PC-9 (cell line): ENCODE data around the gene PTGER3. TPM values are rescaled to one million over a fixed set of nuclear protein-coding genes. Genes with fewer than 3 reads are reported as not detected.

Experiments used
- BruUV-seq: library from RNA; stranded (reverse); fragments of 400-500 nt; replicated peaks from 2 replicates; lab custom pipeline; 2021; lab: Mats Ljungman, UMichigan
- CTCF ChIA-PET: fragments of 300-600 bp; sonication (Branson Sonifier 250); formaldehyde crosslinking; loops from one replicate; lab custom pipeline; 2022; ENCODE audit warnings: antibody characterized with exemption; lab: Charles Lee
- POLR2A ChIA-PET: fragments of 300-600 bp; sonication (Branson Sonifier 250); formaldehyde crosslinking; loops from one replicate; lab custom pipeline; 2022; ENCODE audit warnings: antibody characterized with exemption; ENCODE audit not compliant: unreplicated experiment; lab: Charles Lee
- DNase-seq, 2 experiments: peaks; one replicate each; pipeline versions ENCODE4 v3.0.0 to v3.0.0-alpha.2; 2015 to 2022; ENCODE audit warnings: mixed read lengths in 1 of 2
- H2AFZ ChIP-seq: fragments of 200-600 bp; sonication (generic); 2 replicates; pipeline ENCODE4 v1.8.1; 2017; ENCODE audit warnings: antibody characterized with exemption
- H3F3A ChIP-seq: fragments of 200-600 bp; sonication (generic); 2 replicates; pipeline ENCODE4 v1.8.1; 2017; ENCODE audit warnings: antibody characterized with exemption, mild to moderate bottlenecking, low read depth; ENCODE audit not compliant: insufficient read depth
- H3K27ac ChIP-seq: fragments of 200-600 bp; sonication (generic); 2 replicates; pipeline ENCODE4 v1.6.1; 2016; ENCODE audit warnings: mixed run types
- H3K27me3 ChIP-seq: fragments of 200-600 bp; sonication (generic); 2 replicates; pipeline ENCODE4 v1.6.1; 2016; ENCODE audit warnings: low read depth, mixed run types; ENCODE audit not compliant: insufficient read depth
- H3K36me3 ChIP-seq: fragments of 200-600 bp; sonication (generic); 2 replicates; pipeline ENCODE4 v1.6.1; 2016; ENCODE audit warnings: low read depth, mixed run types
- H3K4me1 ChIP-seq: fragments of 200-600 bp; sonication (generic); replicated peaks from 2 replicates; pipeline ENCODE4 v1.6.1; 2016; ENCODE audit warnings: mixed run types; ENCODE audit not compliant: insufficient read depth
- H3K4me2 ChIP-seq: fragments of 200-600 bp; sonication (generic); 2 replicates; pipeline ENCODE4 v1.6.1; 2017; ENCODE audit warnings: mixed run types
- H3K4me3 ChIP-seq: fragments of 200-600 bp; sonication (generic); 2 replicates; pipeline ENCODE4 v1.6.1; 2016; ENCODE audit warnings: mixed run types
- H3K79me2 ChIP-seq: fragments of 200-600 bp; sonication (generic); 2 replicates; pipeline ENCODE4 v1.6.1; 2017; ENCODE audit warnings: low read depth, mixed run types
- H3K9me2 ChIP-seq: fragments of 200-600 bp; sonication (generic); 2 replicates; pipeline ENCODE4 v1.8.1; 2017; ENCODE audit warnings: mild to moderate bottlenecking; ENCODE audit not compliant: insufficient read depth
- H3K9me3 ChIP-seq: fragments of 200-600 bp; sonication (generic); 2 replicates; pipeline ENCODE4 v1.8.1; 2016; ENCODE audit warnings: low read depth; ENCODE audit not compliant: insufficient read depth
- H4K20me1 ChIP-seq: fragments of 200-600 bp; sonication (generic); 2 replicates; pipeline ENCODE4 v1.8.1; 2017; ENCODE audit not compliant: insufficient read depth
- CTCF ChIP-seq: fragments of 200-600 bp; sonication (generic); conservative IDR thresholded peaks from 2 replicates; pipeline ENCODE4 v1.6.1; 2017; ENCODE audit warnings: mixed run types, antibody characterized with exemption, mild to moderate bottlenecking, moderate library complexity
- EZH2 ChIP-seq: fragments of 200-600 bp; sonication (generic); IDR thresholded peaks from 2 replicates; pipeline ENCODE4 v1.8.0; 2017; ENCODE audit warnings: antibody characterized with exemption, low read depth
- intact Hi-C: fragments of 100-400 bp; cut with micrococcal nuclease; formaldehyde crosslinking; loops from one replicate; pipeline ENCODE4 v1.10.0; 2022; ENCODE audit not compliant: unreplicated experiment
- total RNA-seq: library from RNA; stranded (reverse); gene quantifications from 2 replicates; pipeline ENCODE4 v1.2.3, GENCODE V29; 2021

Gene PTGER3
- total RNA-seq, 1 experiment from 2014 or later: 0.13 TPM

GRCh38 chr1:71023515-71023914 lies 24.1 kb downstream of the PTGER3 start:
- no peaks in the 10 kb centered on the region for H3K4me1 ChIP-seq
- no peaks in the 10 kb centered on the region for H3K27me3 ChIP-seq
- TF ChIP-seq CTCF (no peak), EZH2 (no peak)
- no peak for DNase-seq
- H4K20me1 ChIP-seq: no peaks in the 10 kb centered on the region
- ChIA-PET POLR2A (no interaction called here), CTCF (no interaction called here)
- H3K27ac ChIP-seq: no peak overlapping the region
- no peaks in the 10 kb centered on the region for H3F3A ChIP-seq
- no peaks in the 10 kb centered on the region for H3K9me2 ChIP-seq
- no peak overlapping the region for H2AFZ ChIP-seq
- H3K9me3 ChIP-seq: no peaks in the 10 kb centered on the region
- no TSS peak for BruUV-seq
- H3K4me2 ChIP-seq: no peak overlapping the region
- no peaks in the 10 kb centered on the region for H3K36me3 ChIP-seq
- intact Hi-C loops: no loop called here
- no peak overlapping the region for H3K4me3 ChIP-seq
- H3K79me2 ChIP-seq: no peaks in the 10 kb centered on the region

- H2AFZ ChIP-seq: no peak overlapping the region
- intact Hi-C loops: no loop called here
- TF ChIP-seq EZH2 (no peak), CTCF (no peak)
- no peak overlapping the region for H3K4me3 ChIP-seq
- no peaks in the 10 kb centered on the region for H3K4me1 ChIP-seq
- H3K79me2 ChIP-seq: no peaks in the 10 kb centered on the region
- POLR2A ChIA-PET: no interaction called here
- CTCF ChIA-PET: no interaction called here
- H3K36me3 ChIP-seq: no peaks in the 10 kb centered on the region
- no peak for DNase-seq
- H3K27me3 ChIP-seq: no peaks in the 10 kb centered on the region
- BruUV-seq: no TSS peak
- no peak overlapping the region for H3K4me2 ChIP-seq
- H3K27ac ChIP-seq: no peak overlapping the region
- H3K9me2 ChIP-seq: no peaks in the 10 kb centered on the region
- no peaks in the 10 kb centered on the region for H3K9me3 ChIP-seq
- H3F3A ChIP-seq: no peaks in the 10 kb centered on the region
- H4K20me1 ChIP-seq: no peaks in the 10 kb centered on the region
Measured at GRCh38 chr1:71019233-71019969, 28.2 kb downstream of the PTGER3 start.

GRCh38 chr1:71018791-71019190 lies 28.8 kb downstream of the PTGER3 start:
- POLR2A ChIA-PET: no interaction called here
- Histone ChIP-seq H3K27me3 (no peaks in the 10 kb centered on the region), H3K36me3 (no peaks in the 10 kb centered on the region), H2AFZ (no peak overlapping the region), H4K20me1 (no peaks in the 10 kb centered on the region), H3F3A (no peaks in the 10 kb centered on the region), H3K4me1 (no peaks in the 10 kb centered on the region), H3K27ac (no peak overlapping the region), H3K4me2 (no peak overlapping the region), H3K79me2 (no peaks in the 10 kb centered on the region), H3K9me3 (no peaks in the 10 kb centered on the region), H3K9me2 (no peaks in the 10 kb centered on the region), H3K4me3 (no peak overlapping the region)
- no peak for TF ChIP-seq CTCF
- no peak for TF ChIP-seq EZH2
- DNase-seq: no peak
- BruUV-seq: no TSS peak
- intact Hi-C loops: no loop called here
- CTCF ChIA-PET: no interaction called here
